Mesenchymal stem cell (in vitro differentiated cells and primary cell): ENCODE measurements around the gene FOXO6.

ENCODE experiments used
- DNase-seq: peaks from one replicate; pipeline ENCODE4 v3.0.0-alpha.2; 2013
- H2AFZ ChIP-seq: one replicate; pipeline ENCODE4 v1.6.1; 2013; ENCODE audit warnings: low read depth, mild to moderate bottlenecking, control low read depth, inconsistent platforms, low read length, moderate library complexity
- H2AK5ac ChIP-seq: 2 replicates; pipeline ENCODE4 v1.6.1; 2013; ENCODE audit warnings: low read length, moderate library complexity, mild to moderate bottlenecking, inconsistent platforms; ENCODE audit not compliant: severe bottlenecking
- H2BK120ac ChIP-seq: one replicate; pipeline ENCODE4 v1.6.1; 2013; ENCODE audit warnings: low read depth, mild to moderate bottlenecking, inconsistent platforms, low read length, moderate library complexity
- H2BK12ac ChIP-seq, 2 experiments: one replicate each; pipeline ENCODE4 v1.6.1; 2013; ENCODE audit warnings: inconsistent platforms in 2 of 2, low read length in 2 of 2, mild to moderate bottlenecking in 2 of 2, moderate library complexity in 2 of 2, control low read depth in 1 of 2
- H2BK15ac ChIP-seq: one replicate; pipeline ENCODE4 v1.6.1; 2013; ENCODE audit warnings: mild to moderate bottlenecking, low read depth, inconsistent platforms; ENCODE audit not compliant: poor library complexity, severe bottlenecking
- H2BK5ac ChIP-seq: 2 replicates; pipeline ENCODE4 v1.6.1; 2013; ENCODE audit warnings: low read depth, mild to moderate bottlenecking, low read length, control low read depth, inconsistent platforms; ENCODE audit not compliant: poor library complexity, severe bottlenecking
- H3K14ac ChIP-seq, 2 experiments: one replicate each; pipeline ENCODE4 v1.6.1; 2013; ENCODE audit warnings: inconsistent platforms in 2 of 2, low read length in 2 of 2, control low read depth in 1 of 2, mild to moderate bottlenecking in 1 of 2, moderate library complexity in 1 of 2
- H3K18ac ChIP-seq, 2 experiments: one replicate each; pipeline ENCODE4 v1.6.1; 2013; ENCODE audit warnings: inconsistent platforms in 2 of 2, low read length in 2 of 2, control low read depth in 1 of 2, low read depth in 1 of 2, mild to moderate bottlenecking in 1 of 2
- H3K23ac ChIP-seq, 2 experiments: one replicate each; pipeline ENCODE4 v1.6.1; 2013; ENCODE audit warnings: inconsistent platforms in 2 of 2, low read length in 2 of 2, mild to moderate bottlenecking in 2 of 2, moderate library complexity in 2 of 2, control low read depth in 1 of 2
- H3K27ac ChIP-seq: 2 replicates; pipeline ENCODE4 v1.5.1; 2013; ENCODE audit warnings: mild to moderate bottlenecking, moderate library complexity, low read length, control low read depth, inconsistent platforms; ENCODE audit not compliant: poor library complexity, severe bottlenecking
- H3K27me3 ChIP-seq, 2 experiments: 2 replicates each; pipeline versions ENCODE4 v1.6.1 to v1.7.0; 2013; ENCODE audit warnings: low read length in 2 of 2, mild to moderate bottlenecking in 2 of 2, moderate library complexity in 2 of 2, control low read depth in 1 of 2, inconsistent platforms in 1 of 2; ENCODE audit not compliant: control insufficient read depth in 1 of 2, insufficient read depth in 1 of 2
- H3K36me3 ChIP-seq, 2 experiments: 2 replicates each; pipeline versions ENCODE4 v1.6.1 to v1.7.0; 2013; ENCODE audit warnings: low read length in 2 of 2, control low read depth in 1 of 2, inconsistent platforms in 1 of 2, low read depth in 1 of 2, mild to moderate bottlenecking in 1 of 2; ENCODE audit not compliant: insufficient read depth in 2 of 2, control insufficient read depth in 1 of 2
- H3K4ac ChIP-seq, 2 experiments: one replicate each; pipeline ENCODE4 v1.6.1; 2013; ENCODE audit warnings: inconsistent platforms in 2 of 2, low read length in 2 of 2, mild to moderate bottlenecking in 2 of 2, moderate library complexity in 2 of 2, control low read depth in 1 of 2, low read depth in 1 of 2
- H3K4me1 ChIP-seq: 2 replicates; pipeline ENCODE4 v1.6.1; 2013; ENCODE audit warnings: low read depth, low read length, control low read depth; ENCODE audit not compliant: control insufficient read depth, insufficient read depth
- H3K4me2 ChIP-seq: 2 replicates; pipeline ENCODE4 v1.6.1; 2013; ENCODE audit warnings: low read length, mild to moderate bottlenecking, inconsistent platforms; ENCODE audit not compliant: poor library complexity, severe bottlenecking
- H3K4me3 ChIP-seq, 2 experiments: 2 replicates each; pipeline versions ENCODE4 v1.5.1 to v1.7.0; 2013; ENCODE audit warnings: low read length in 2 of 2, mild to moderate bottlenecking in 2 of 2, control low read depth in 1 of 2, low read depth in 1 of 2; ENCODE audit not compliant: insufficient read depth in 1 of 2
- H3K79me1 ChIP-seq: replicated peaks from 2 replicates; pipeline ENCODE4 v1.6.1; 2013; ENCODE audit warnings: mild to moderate bottlenecking, control low read depth, low read length, inconsistent platforms; ENCODE audit not compliant: poor library complexity, severe bottlenecking
- H3K9ac ChIP-seq: 2 replicates; pipeline ENCODE4 v1.7.0; 2013; ENCODE audit warnings: mild to moderate bottlenecking, low read length, moderate library complexity
- H3K9me3 ChIP-seq: 2 replicates; pipeline ENCODE4 v1.7.0; 2013; ENCODE audit warnings: mild to moderate bottlenecking, low read length; ENCODE audit not compliant: control insufficient read depth
- H4K8ac ChIP-seq: one replicate; pipeline ENCODE4 v1.6.1; 2013; ENCODE audit warnings: inconsistent platforms, mild to moderate bottlenecking, low read length, moderate library complexity
- H4K91ac ChIP-seq: one replicate; pipeline ENCODE4 v1.6.1; 2013; ENCODE audit warnings: mild to moderate bottlenecking, low read length, inconsistent platforms
- WGBS: methylation state at CpG from one replicate; pipeline ENCODE4 v1.1.7; 2013; ENCODE audit warnings: mixed read lengths; 5-methylcytosine and 5-hydroxymethylcytosine counted together

The FOXO6 gene

GRCh38 chr1:41396084-41396483, 34.9 kb downstream of the FOXO6 start:
- H2AK5ac ChIP-seq: no peak overlapping the region
- H2BK12ac ChIP-seq: no peak overlapping the region
- H3K4me2 ChIP-seq: no peak overlapping the region
- H3K4me3 ChIP-seq: no peak overlapping the region
- DNase-seq: no peak
- H4K8ac ChIP-seq: no peak overlapping the region
- H2BK5ac ChIP-seq: no peak overlapping the region
- no peak overlapping the region for H3K14ac ChIP-seq
- H2BK15ac ChIP-seq: no peak overlapping the region
- no peak overlapping the region for H3K9ac ChIP-seq
- no peaks in the 10 kb centered on the region for H3K36me3 ChIP-seq
- no peaks in the 10 kb centered on the region for H3K79me1 ChIP-seq
- peaks cover 60 to 74% of the 10 kb centered on the region in 2 experiments for H3K27me3 ChIP-seq
- H3K9me3 ChIP-seq: peaks cover 7% of the 10 kb centered on the region
- no peak overlapping the region for H3K4ac ChIP-seq
- no peaks in the 10 kb centered on the region for H3K4me1 ChIP-seq
- no peak overlapping the region for H4K91ac ChIP-seq
- no peak overlapping the region for H3K23ac ChIP-seq
- no peak overlapping the region for H3K18ac ChIP-seq
- H3K27ac ChIP-seq: no peak overlapping the region
- no peak overlapping the region for H2BK120ac ChIP-seq
- 64% methylated on average over 14 of the region's 14 CpGs for WGBS
- H2AFZ ChIP-seq: no peak overlapping the region

- no peak overlapping the region for H3K9ac ChIP-seq
- no peak overlapping the region for H2BK15ac ChIP-seq
- H3K18ac ChIP-seq: no peak overlapping the region
- no peak overlapping the region for H3K27ac ChIP-seq
- H3K23ac ChIP-seq: no peak overlapping the region
- H2BK5ac ChIP-seq: no peak overlapping the region
- no peak overlapping the region for H4K8ac ChIP-seq
- no peak overlapping the region for H3K4me2 ChIP-seq
- no peak overlapping the region for H2BK12ac ChIP-seq
- H3K36me3 ChIP-seq: no peaks in the 10 kb centered on the region
- no peak for DNase-seq
- no peak overlapping the region for H3K4ac ChIP-seq
- no peak overlapping the region for H2AFZ ChIP-seq
- peaks cover 7% of the 10 kb centered on the region for H3K9me3 ChIP-seq
- no peak overlapping the region for H3K4me3 ChIP-seq
- H2AK5ac ChIP-seq: no peak overlapping the region
- H3K79me1 ChIP-seq: no peaks in the 10 kb centered on the region
- no peak overlapping the region for H4K91ac ChIP-seq
- no peaks in the 10 kb centered on the region for H3K4me1 ChIP-seq
- no peak overlapping the region for H2BK120ac ChIP-seq
- peaks cover 54 to 72% of the 10 kb centered on the region in 2 experiments for H3K27me3 ChIP-seq
- no peak overlapping the region for H3K14ac ChIP-seq
- 67% methylated on average over 3 of the region's 5 CpGs for WGBS
These were observed 35.8 kb downstream of the FOXO6 start for GRCh38 chr1:41397020-41397419.

- no peak overlapping the region for H2AK5ac ChIP-seq
- H3K4ac ChIP-seq: no peak overlapping the region
- H3K18ac ChIP-seq: no peak overlapping the region
- no peak overlapping the region for H3K4me3 ChIP-seq
- no peak overlapping the region for H3K4me2 ChIP-seq
- no peak overlapping the region for H4K91ac ChIP-seq
- H3K14ac ChIP-seq: no peak overlapping the region
- no peak overlapping the region for H2BK120ac ChIP-seq
- H3K9me3 ChIP-seq: peaks cover 7% of the 10 kb centered on the region
- H3K4me1 ChIP-seq: no peaks in the 10 kb centered on the region
- no peak overlapping the region for H3K27ac ChIP-seq
- H2BK5ac ChIP-seq: no peak overlapping the region
- 97% methylated on average over 3 of the region's 3 CpGs for WGBS
- no peak overlapping the region for H3K23ac ChIP-seq
- no peak overlapping the region for H2AFZ ChIP-seq
- H3K36me3 ChIP-seq: no peaks in the 10 kb centered on the region
- peaks cover 53 to 71% of the 10 kb centered on the region in 2 experiments for H3K27me3 ChIP-seq
- no peak overlapping the region for H2BK12ac ChIP-seq
- H3K79me1 ChIP-seq: no peaks in the 10 kb centered on the region
- no peak overlapping the region for H2BK15ac ChIP-seq
- no peak overlapping the region for H4K8ac ChIP-seq
- no peak for DNase-seq
- H3K9ac ChIP-seq: no peak overlapping the region
These were observed 36.6 kb downstream of the FOXO6 start for GRCh38 chr1:41397753-41398330.

GRCh38 chr1:41399145-41399795, 38.0 kb downstream of the FOXO6 start:
- 43% methylated on average over 13 of the region's 13 CpGs for WGBS

More at GRCh38 chr1:41399145-41399795, 38.0 kb downstream of the FOXO6 start:
- Histone ChIP-seq H4K91ac (no peak overlapping the region), H2BK5ac (no peak overlapping the region), H4K8ac (no peak overlapping the region), H3K27me3 (peaks cover 53 to 71% of the 10 kb centered on the region in 2 experiments), H3K79me1 (no peaks in the 10 kb centered on the region), H3K27ac (no peak overlapping the region), H3K9ac (no peak overlapping the region), H2AFZ (no peak overlapping the region), H3K14ac (no peak overlapping the region), H2BK12ac (no peak overlapping the region), H3K23ac (no peak overlapping the region), H3K4me3 (no peak overlapping the region), H3K4me2 (no peak overlapping the region), H3K4me1 (no peaks in the 10 kb centered on the region), H3K18ac (no peak overlapping the region), H2BK120ac (no peak overlapping the region), H2AK5ac (no peak overlapping the region), H2BK15ac (no peak overlapping the region), H3K9me3 (peaks cover 7% of the 10 kb centered on the region), H3K36me3 (no peaks in the 10 kb centered on the region), H3K4ac (no peak overlapping the region)
- DNase-seq: no peak
